HepG2 (cell line): ENCODE data around the gene TCAF1. TPM values are rescaled to one million over a fixed set of nuclear protein-coding genes. Genes with fewer than 3 reads are reported as not detected.

Source experiments
- AGO2 ChIP-seq: fragments of 200-400 bp; formaldehyde crosslinking; optimal IDR thresholded peaks from 2 replicates; pipeline ENCODE3; 2017; ENCODE audit warnings: mild to moderate bottlenecking, low read depth, low read length, moderate library complexity
- BHLHE40 ChIP-seq: IDR thresholded peaks from 2 replicates; pipeline ENCODE4 v1.6.1; 2011; ENCODE audit warnings: low read length, improper control_type of control experiment
- CHD2 ChIP-seq: IDR thresholded peaks from 2 replicates; pipeline ENCODE4 v1.6.1; 2011; ENCODE audit warnings: low read depth, low read length, improper control_type of control experiment
- FOXO4 ChIP-seq: sonication (generic); formaldehyde crosslinking; conservative IDR thresholded peaks from 2 replicates; pipeline ENCODE4 v1.8.1; 2023; ENCODE audit warnings: missing genetic modification reagents
- GMEB1 ChIP-seq: sonication (generic); formaldehyde crosslinking; IDR thresholded peaks from 2 replicates; pipeline ENCODE4 v1.5.1; 2020; ENCODE audit warnings: missing genetic modification reagents, mild to moderate bottlenecking, borderline replicate concordance
- HNF4A ChIP-seq: sonication (generic); formaldehyde crosslinking; IDR thresholded peaks from 2 replicates; pipeline ENCODE4 v1.4.0; 2020; ENCODE audit warnings: missing genetic modification reagents
- KLF13 ChIP-seq: sonication (generic); formaldehyde crosslinking; IDR thresholded peaks from 2 replicates; pipeline ENCODE4 v1.4.0; 2020; ENCODE audit warnings: mild to moderate bottlenecking, missing genetic modification reagents
- MEIS1 ChIP-seq: sonication (generic); formaldehyde crosslinking; IDR thresholded peaks from 2 replicates; pipeline ENCODE4 v1.9.0; 2021; ENCODE audit warnings: mild to moderate bottlenecking, missing genetic modification reagents, moderate library complexity, borderline replicate concordance
- MIER3 ChIP-seq: IDR thresholded peaks from 2 replicates; pipeline ENCODE4 v1.6.1; 2016; ENCODE audit warnings: missing compliant biosample characterization, borderline replicate concordance
- MNT ChIP-seq: fragments of 450-650 bp; IDR thresholded peaks from 2 replicates; pipeline ENCODE4 v1.6.1; 2016
- PLRG1 ChIP-seq: fragments of 450-650 bp; conservative IDR thresholded peaks from 2 replicates; pipeline ENCODE4 v1.6.1; 2016
- POLR2AphosphoS5 ChIP-seq: IDR thresholded peaks from 2 replicates; pipeline ENCODE4 v1.6.1; 2012; ENCODE audit warnings: low read depth, low read length
- SMAD1 ChIP-seq: sonication (generic); formaldehyde crosslinking; IDR thresholded peaks from 2 replicates; pipeline ENCODE4 v1.4.0; 2020; ENCODE audit warnings: missing genetic modification reagents, low read depth, mild to moderate bottlenecking, borderline replicate concordance
- SMARCE1 ChIP-seq: fragments of 450-650 bp; IDR thresholded peaks from 2 replicates; pipeline ENCODE4 v1.6.1; 2017; ENCODE audit warnings: borderline replicate concordance
- TCF7L2 ChIP-seq: IDR thresholded peaks from 2 replicates; pipeline ENCODE4 v1.6.1; 2011; ENCODE audit warnings: mild to moderate bottlenecking, low read depth, low read length, moderate library complexity
- XRCC5 ChIP-seq: fragments of 200-400 bp; formaldehyde crosslinking; optimal IDR thresholded peaks from 2 replicates; pipeline ENCODE3; 2017; ENCODE audit warnings: mild to moderate bottlenecking, low read length
- ZBTB21 ChIP-seq: sonication (generic); formaldehyde crosslinking; IDR thresholded peaks from 2 replicates; pipeline ENCODE4 v1.4.0; 2020; ENCODE audit warnings: missing genetic modification reagents
- ZKSCAN5 ChIP-seq: sonication (generic); formaldehyde crosslinking; IDR thresholded peaks from 2 replicates; pipeline ENCODE4 v1.5.1; 2020; ENCODE audit warnings: mild to moderate bottlenecking, missing genetic modification reagents
- ZNF296 ChIP-seq: sonication (generic); formaldehyde crosslinking; conservative IDR thresholded peaks from 2 replicates; pipeline ENCODE4 v1.5.0; 2020; ENCODE audit warnings: mild to moderate bottlenecking, missing genetic modification reagents
- ZNF3 ChIP-seq: IDR thresholded peaks from 2 replicates; pipeline ENCODE4 v1.7.0; 2017; ENCODE audit warnings: inconsistent platforms
- ZNF484 ChIP-seq: sonication (generic); formaldehyde crosslinking; IDR thresholded peaks from 2 replicates; pipeline ENCODE4 v1.5.1; 2020; ENCODE audit warnings: mild to moderate bottlenecking, low read depth, missing genetic modification reagents, borderline replicate concordance
- ZNF512B ChIP-seq: sonication (generic); formaldehyde crosslinking; IDR thresholded peaks from 2 replicates; pipeline ENCODE4 v1.5.1; 2020; ENCODE audit warnings: missing genetic modification reagents, mild to moderate bottlenecking, borderline replicate concordance
- ZNF672 ChIP-seq: sonication (generic); formaldehyde crosslinking; IDR thresholded peaks from 2 replicates; pipeline ENCODE4 v1.8.1; 2022; ENCODE audit warnings: missing genetic modification reagents
- ZNF75D ChIP-seq: sonication (generic); formaldehyde crosslinking; IDR thresholded peaks from 2 replicates; pipeline ENCODE4 v1.8.1; 2023; ENCODE audit warnings: missing genetic modification reagents, mild to moderate bottlenecking, borderline replicate concordance
- ZZZ3 ChIP-seq: sonication (generic); formaldehyde crosslinking; IDR thresholded peaks from 2 replicates; pipeline ENCODE4 v1.4.0; 2020; ENCODE audit warnings: missing genetic modification reagents, mild to moderate bottlenecking, borderline replicate concordance
- polyA plus RNA-seq, 8 experiments: library from polyadenylated mRNA; depleted of rRNA in 3 of 8; stranded (reverse) in 7 of 8; unstranded in 1 of 8; fragments of >200 nt; fragmentation: Illumina TruSeq in 4 of 8; extraction: Trizol in 4 of 8; gene quantifications; 2 replicates each; pipeline versions ENCODE4 v1.2.1 to v1.2.3, GENCODE V29; 2011 to 2016; ENCODE audit warnings: low read depth in 4 of 8, missing spikeins in 1 of 8, mixed read lengths in 1 of 8; ENCODE audit not compliant: insufficient read depth in 1 of 8
- total RNA-seq, 5 experiments: library from RNA; depleted of rRNA; stranded (reverse); fragments of >200 nt; fragmentation: Illumina TruSeq; extraction: Trizol; gene quantifications; 2 replicates each; pipeline ENCODE4 v1.2.3, GENCODE V29; 2016; ENCODE audit warnings: low read depth in 1 of 5

Gene TCAF1
- total and polyA plus RNA-seq, 2 of the 13 experiments (the other 11 are each of a cell fraction or from before 2014, with no cell fraction given), result 36.2 to 101 TPM

DNA sequence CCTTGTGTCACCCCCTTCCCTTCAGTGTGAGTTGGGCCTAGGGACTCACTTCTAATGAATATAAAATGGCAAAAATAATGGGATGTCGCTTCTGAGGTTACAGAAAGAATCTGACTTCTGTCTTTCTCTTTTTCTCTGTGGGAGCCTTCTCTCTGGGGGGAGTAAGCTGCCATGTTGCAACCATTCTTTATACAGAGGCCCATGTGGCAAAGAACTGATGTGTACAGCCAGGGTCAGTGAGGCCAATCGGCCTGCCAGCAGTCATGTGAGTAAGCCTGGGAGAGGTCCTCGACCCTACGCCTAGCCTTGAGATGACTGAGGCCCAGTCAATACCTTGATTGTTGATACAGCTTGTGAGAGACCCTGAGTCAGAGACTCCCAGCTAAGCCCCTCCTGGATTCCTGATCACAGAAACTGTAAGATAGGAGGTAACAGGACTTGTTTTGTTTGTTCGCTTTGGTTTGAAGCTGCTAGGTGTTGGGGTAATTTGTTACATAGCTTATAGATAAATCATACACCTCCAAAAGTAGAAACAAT lies 1.7 kb downstream of the TCAF1 start (continued):
- TF ChIP-seq MNT, result peak; percentile 43; the same call in 1 of the 2 replicates
- no peak for TF ChIP-seq ZNF296 (CRISPR knock-in tag)
- TF ChIP-seq SMAD1 (CRISPR knock-in tag), result no peak
- TF ChIP-seq PLRG1, result no peak
- no peak for TF ChIP-seq AGO2
- TF ChIP-seq MIER3, result peak; percentile 58; the same call in 1 of the 2 replicates
- TF ChIP-seq MEIS1 (CRISPR knock-in tag), result no peak
- TF ChIP-seq ZKSCAN5 (CRISPR knock-in tag), result no peak
- peak; percentile 45; the same call in 1 of the 2 replicates for TF ChIP-seq ZNF3
- no peak for TF ChIP-seq KLF13 (CRISPR knock-in tag)
- TF ChIP-seq ZNF672 (CRISPR knock-in tag), result no peak
- TF ChIP-seq SMARCE1, result no peak
- peak; percentile 90 for TF ChIP-seq BHLHE40
- no peak for TF ChIP-seq ZNF484
- TF ChIP-seq HNF4A (CRISPR knock-in tag), result peak; percentile 77
- peak; percentile 69 for TF ChIP-seq XRCC5
- no peak for TF ChIP-seq ZNF512B (CRISPR knock-in tag)
- no peak for TF ChIP-seq GMEB1 (CRISPR knock-in tag)
- no peak for TF ChIP-seq TCF7L2
- no peak for TF ChIP-seq FOXO4 (CRISPR knock-in tag)
- peak; percentile 59 for TF ChIP-seq POLR2AphosphoS5
- no peak for TF ChIP-seq CHD2
- no peak for TF ChIP-seq ZZZ3 (CRISPR knock-in tag)
- no peak for TF ChIP-seq ZNF75D (CRISPR knock-in tag)
- TF ChIP-seq ZBTB21, result 0 out of 2 replicates have a peak, but pooled peaks have one; percentile 37
